Neuron (in vitro differentiated cells): ENCODE measurements around the gene PFKFB1.
A peak's percentile ranks its signal among the peaks of the same experiment; 100 is the strongest.

Experiments used
- H2AFZ ChIP-seq: one replicate; pipeline ENCODE4 v1.6.1; 2013; ENCODE audit warnings: low read depth, mild to moderate bottlenecking, inconsistent platforms, low read length, moderate library complexity
- H3K27me3 ChIP-seq: one replicate; pipeline ENCODE4 v1.6.1; 2013; ENCODE audit warnings: low read length; ENCODE audit not compliant: insufficient read depth
- H3K36me3 ChIP-seq: one replicate; pipeline ENCODE4 v1.6.1; 2013; ENCODE audit warnings: low read length; ENCODE audit not compliant: insufficient read depth
- H3K4me1 ChIP-seq: one replicate; pipeline ENCODE4 v1.6.1; 2013; ENCODE audit warnings: low read length; ENCODE audit not compliant: insufficient read depth
- H3K4me3 ChIP-seq: 2 replicates; pipeline ENCODE4 v1.5.1; 2013; ENCODE audit warnings: mild to moderate bottlenecking, low read length, moderate library complexity
- H3K9me3 ChIP-seq: one replicate; pipeline ENCODE4 v1.6.1; 2013; ENCODE audit warnings: low read length

Gene PFKFB1

DNA sequence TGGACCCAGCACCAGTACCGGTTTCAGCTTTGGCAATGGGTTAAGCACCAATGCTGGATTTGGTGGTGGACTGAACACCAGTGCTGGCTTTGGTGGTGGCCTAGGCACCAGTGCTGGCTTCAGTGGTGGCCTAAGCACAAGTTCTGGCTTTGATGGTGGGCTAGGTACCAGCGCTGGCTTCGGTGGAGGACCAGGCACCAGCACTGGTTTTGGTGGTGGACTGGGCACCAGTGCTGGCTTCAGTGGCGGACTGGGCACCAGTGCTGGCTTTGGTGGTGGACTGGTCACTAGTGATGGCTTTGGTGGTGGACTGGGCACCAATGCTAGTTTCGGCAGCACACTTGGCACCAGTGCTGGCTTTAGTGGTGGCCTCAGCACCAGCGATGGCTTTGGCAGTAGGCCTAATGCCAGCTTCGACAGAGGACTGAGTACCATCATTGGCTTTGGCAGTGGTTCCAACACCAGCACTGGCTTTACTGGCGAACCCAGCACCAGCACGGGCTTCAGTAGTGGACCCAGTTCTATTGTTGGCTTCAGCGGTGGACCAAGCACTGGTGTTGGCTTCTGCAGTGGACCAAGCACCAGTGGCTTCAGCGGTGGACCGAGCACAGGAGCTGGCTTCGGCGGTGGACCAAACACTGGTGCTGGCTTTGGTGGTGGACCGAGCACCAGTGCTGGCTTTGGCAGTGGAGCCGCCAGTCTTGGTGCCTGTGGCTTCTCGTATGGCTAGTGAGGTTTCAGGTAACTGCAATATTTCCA is 63.5 kb downstream of the PFKFB1 start:
- Histone ChIP-seq H3K4me1 (no peaks in the 10 kb centered on the region), H2AFZ (no peak overlapping the region), H3K9me3 (no peaks in the 10 kb centered on the region), H3K4me3 (no peak overlapping the region), H3K36me3 (peaks cover 53% of the 10 kb centered on the region), H3K27me3 (no peaks in the 10 kb centered on the region)

DNA sequence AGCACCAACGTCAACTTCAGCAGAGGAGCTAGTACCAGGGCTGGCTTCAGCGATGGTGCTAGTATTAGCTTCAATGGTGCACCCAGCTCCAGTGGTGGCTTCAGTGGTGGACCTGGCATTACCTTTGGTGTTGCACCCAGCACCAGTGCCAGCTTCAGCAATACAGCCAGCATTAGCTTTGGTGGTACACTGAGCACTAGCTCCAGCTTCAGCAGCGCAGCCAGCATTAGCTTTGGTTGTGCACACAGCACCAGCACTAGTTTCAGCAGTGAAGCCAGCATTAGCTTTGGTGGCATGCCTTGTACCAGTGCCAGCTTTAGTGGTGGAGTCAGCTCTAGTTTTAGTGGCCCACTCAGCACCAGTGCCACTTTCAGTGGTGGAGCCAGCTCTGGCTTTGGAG is 65.1 kb downstream of the PFKFB1 start:
- no peak overlapping the region for H3K4me3 ChIP-seq
- H3K36me3 ChIP-seq, result peaks cover 65% of the 10 kb centered on the region

GRCh38 chrX:54926978-54927377 is 67.0 kb downstream of the PFKFB1 start:
- Histone ChIP-seq H3K4me3 (no peak overlapping the region), H3K4me1 (no peaks in the 10 kb centered on the region), H3K36me3 (peaks cover 80% of the 10 kb centered on the region), H3K9me3 (no peaks in the 10 kb centered on the region), H2AFZ (no peak overlapping the region), H3K27me3 (no peaks in the 10 kb centered on the region)

More for the DNA sequence above, 65.1 kb downstream of the PFKFB1 start:
- Histone ChIP-seq H3K9me3 (no peaks in the 10 kb centered on the region), H3K27me3 (no peaks in the 10 kb centered on the region), H2AFZ (no peak overlapping the region), H3K4me1 (no peaks in the 10 kb centered on the region)

GRCh38 chrX:54923376-54923775 is 70.6 kb downstream of the PFKFB1 start:
- Histone ChIP-seq H3K36me3 (peaks cover 52% of the 10 kb centered on the region), H3K4me1 (no peaks in the 10 kb centered on the region), H3K27me3 (no peaks in the 10 kb centered on the region), H3K4me3 (no peak overlapping the region), H2AFZ (no peak overlapping the region), H3K9me3 (no peaks in the 10 kb centered on the region)

GRCh38 chrX:54922547-54922946 is 71.4 kb downstream of the PFKFB1 start:
- Histone ChIP-seq H2AFZ (no peak overlapping the region), H3K4me3 (no peak overlapping the region), H3K4me1 (no peaks in the 10 kb centered on the region), H3K36me3 (peaks cover 47% of the 10 kb centered on the region), H3K9me3 (no peaks in the 10 kb centered on the region), H3K27me3 (no peaks in the 10 kb centered on the region)

GRCh38 chrX:54921427-54922021 is 72.5 kb downstream of the PFKFB1 start:
- H3K27me3 ChIP-seq, result no peaks in the 10 kb centered on the region

GRCh38 chrX:54920610-54921426 is 73.2 kb downstream of the PFKFB1 start, which contains the start of gene TRO:
TRO (plus strand) TSS chrX:54920824; CDS start chrX:54922247, 1,423 bp downstream.
- Histone ChIP-seq H3K4me3 (peak within 1 kb of the TSS; percentile 90), H3K27me3 (no peaks in the 10 kb centered on the region)

More at GRCh38 chrX:54921427-54922021, 72.5 kb downstream of the PFKFB1 start:
- peak overlapping the region; percentile 65 for H2AFZ ChIP-seq
- H3K9me3 ChIP-seq, result no peaks in the 10 kb centered on the region
- peaks cover 38% of the 10 kb centered on the region for H3K36me3 ChIP-seq
- no peaks in the 10 kb centered on the region for H3K4me1 ChIP-seq
- peak overlapping the region; percentile 90 for H3K4me3 ChIP-seq

GRCh38 chrX:54909941-54910340 is 84.0 kb downstream of the PFKFB1 start:
- Histone ChIP-seq H3K9me3 (no peaks in the 10 kb centered on the region), H3K4me3 (no peak overlapping the region), H3K4me1 (no peaks in the 10 kb centered on the region), H3K36me3 (no peaks in the 10 kb centered on the region), H3K27me3 (no peaks in the 10 kb centered on the region), H2AFZ (no peak overlapping the region)

More at GRCh38 chrX:54920610-54921426, 73.2 kb downstream of the PFKFB1 start, which contains the start of gene TRO:
- Histone ChIP-seq H2AFZ (peak within 1 kb of the TSS; percentile 65), H3K36me3 (peaks cover 31% of the 10 kb centered on the region), H3K9me3 (no peaks in the 10 kb centered on the region), H3K4me1 (no peaks in the 10 kb centered on the region)

DNA sequence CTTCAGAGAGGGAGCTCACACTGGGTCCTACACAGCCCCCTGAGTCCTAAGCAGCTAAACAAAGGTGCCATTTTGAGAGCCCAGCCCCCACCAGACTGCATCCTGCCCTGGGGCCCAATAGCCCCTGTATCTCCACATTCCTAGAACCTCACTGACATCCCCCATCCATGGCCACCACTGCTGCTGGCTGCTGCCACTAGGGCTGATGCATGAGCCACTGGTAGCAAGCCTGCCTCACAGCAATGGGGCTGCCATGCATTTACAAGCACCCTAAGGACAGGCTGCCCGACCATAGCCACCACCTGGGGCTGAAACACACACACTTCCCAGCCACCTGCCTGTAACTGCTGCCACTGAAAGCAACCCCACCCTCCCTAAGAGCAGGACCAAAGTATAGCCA is 99.8 kb downstream of the PFKFB1 start:
- Histone ChIP-seq H3K36me3 (no peaks in the 10 kb centered on the region), H3K9me3 (no peaks in the 10 kb centered on the region), H3K4me3 (no peak overlapping the region), H3K4me1 (no peaks in the 10 kb centered on the region), H3K27me3 (no peaks in the 10 kb centered on the region), H2AFZ (no peak overlapping the region)

GRCh38 chrX:54891573-54891972 is 102.4 kb downstream of the PFKFB1 start:
- Histone ChIP-seq H3K4me3 (no peak overlapping the region), H3K9me3 (no peaks in the 10 kb centered on the region), H3K4me1 (no peaks in the 10 kb centered on the region), H3K27me3 (no peaks in the 10 kb centered on the region), H2AFZ (no peak overlapping the region), H3K36me3 (no peaks in the 10 kb centered on the region)

DNA sequence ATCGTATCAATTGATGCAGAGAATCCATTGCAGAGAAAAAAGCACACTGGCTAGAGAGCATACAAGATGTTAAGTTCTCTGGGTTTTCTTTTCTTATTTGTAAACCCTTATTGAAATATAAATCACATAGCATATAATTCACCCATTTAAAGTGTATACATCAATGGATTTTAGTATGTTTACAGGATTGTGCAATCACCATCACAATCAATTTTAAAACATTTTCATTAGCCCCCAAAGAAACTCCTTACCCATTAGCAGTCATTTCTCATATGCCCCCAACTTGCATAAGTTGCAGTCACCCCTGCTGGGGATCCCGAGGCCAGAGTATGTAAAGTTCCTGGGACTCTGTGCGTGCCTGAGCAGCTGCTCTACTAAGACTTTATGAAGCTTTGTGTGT is 108.2 kb downstream of the PFKFB1 start:
- Histone ChIP-seq H3K9me3 (no peaks in the 10 kb centered on the region), H3K4me1 (no peaks in the 10 kb centered on the region), H3K27me3 (no peaks in the 10 kb centered on the region), H2AFZ (no peak overlapping the region), H3K36me3 (no peaks in the 10 kb centered on the region), H3K4me3 (no peak overlapping the region)
